Activated naive CD4-positive, alpha-beta T cell treated with anti-CD3 and anti-CD28 coated beads for 36 hours (primary cell): ENCODE results near the gene DNAH2. TPM values are rescaled to one million over a fixed set of nuclear protein-coding genes. Genes with fewer than 3 reads are reported as not detected.

ENCODE experiments used
- CTCF ChIA-PET: fragments of 350-600 bp; sonication (Branson Sonifier 250); formaldehyde crosslinking; loops from one replicate; lab custom pipeline; 2021; ENCODE audit warnings: antibody characterized with exemption; lab: Charles Lee
- DNase-seq: peaks from one replicate; pipeline ENCODE4 v3.0.0-alpha.2; 2020
- H3K27ac Mint-ChIP-seq: one replicate; pipeline ENCODE4 v1.8.0; 2021; ENCODE audit warnings: mild to moderate bottlenecking, mixed read lengths
- H3K27me3 Mint-ChIP-seq: one replicate; pipeline ENCODE4 v1.8.0; 2021; ENCODE audit warnings: low read depth, mixed read lengths
- H3K36me3 Mint-ChIP-seq: one replicate; pipeline ENCODE4 v1.8.0; 2021; ENCODE audit warnings: low read depth, mixed read lengths
- H3K4me1 Mint-ChIP-seq: one replicate; pipeline ENCODE4 v1.8.0; 2021; ENCODE audit warnings: low read depth, mixed read lengths
- H3K4me3 Mint-ChIP-seq: one replicate; pipeline ENCODE4 v1.8.0; 2021; ENCODE audit warnings: mild to moderate bottlenecking, moderate library complexity, mixed read lengths
- H3K9me3 Mint-ChIP-seq: one replicate; pipeline ENCODE4 v1.8.0; 2021; ENCODE audit warnings: mixed read lengths
- intact Hi-C: fragments of 100-400 bp; cut with micrococcal nuclease; formaldehyde crosslinking; loops from one replicate; pipeline ENCODE4 v1.15.1; 2023
- total RNA-seq, 2 experiments: library from RNA; stranded (reverse); gene quantifications; one replicate each; pipeline ENCODE4 v1.2.3, GENCODE V29; 2021

DNAH2 gene
- total RNA-seq, 2 experiments from 2014 or later: not detected

GRCh38 chr17:7767405-7768021 is 50.0 kb downstream of the DNAH2 start:
- Mint-ChIP-seq H3K36me3 (no peaks in the 10 kb centered on the region), H3K9me3 (no peaks in the 10 kb centered on the region), H3K27ac (no peak overlapping the region), H3K4me3 (no peak overlapping the region), H3K4me1 (no peaks in the 10 kb centered on the region), H3K27me3 (no peaks in the 10 kb centered on the region)
- intact Hi-C loops: no loop called here
- no peak for DNase-seq
- CTCF ChIA-PET: interaction anchor here (0.6 kb wide), 1 partner anchor 47 kb away, joined by 3 read pairs; no protein-coding TSS in a partner anchor

DNA sequence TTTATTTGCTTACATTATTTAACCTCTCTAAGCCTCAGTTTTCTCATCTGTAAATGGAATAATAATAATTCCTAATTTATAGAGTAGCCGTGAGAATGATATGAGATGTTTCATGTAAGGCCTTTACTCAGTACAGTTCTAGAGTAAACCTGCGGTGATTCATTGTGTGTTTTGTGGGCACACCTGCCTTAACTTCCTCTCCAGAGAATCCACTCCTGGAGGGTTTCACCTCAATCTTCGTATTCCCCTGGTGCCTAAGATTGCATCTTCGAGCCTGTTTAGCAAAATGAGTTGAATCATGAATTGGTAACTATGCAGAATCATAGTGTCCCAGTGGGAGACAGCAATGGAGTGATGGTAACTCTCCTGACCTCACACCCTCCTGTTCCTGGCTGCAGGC is 52.3 kb downstream of the DNAH2 start:
- no peaks in the 10 kb centered on the region for H3K27me3 Mint-ChIP-seq
- CTCF ChIA-PET: interaction anchor here (1.2 kb wide), 1 partner anchor 27 kb away, joined by 3 read pairs; no protein-coding TSS in a partner anchor
- no peaks in the 10 kb centered on the region for H3K36me3 Mint-ChIP-seq
- H3K27ac Mint-ChIP-seq: no peak overlapping the region
- H3K4me3 Mint-ChIP-seq: no peak overlapping the region
- no peaks in the 10 kb centered on the region for H3K9me3 Mint-ChIP-seq
- no peaks in the 10 kb centered on the region for H3K4me1 Mint-ChIP-seq
- intact Hi-C loops: no loop called here
- no peak for DNase-seq

DNA sequence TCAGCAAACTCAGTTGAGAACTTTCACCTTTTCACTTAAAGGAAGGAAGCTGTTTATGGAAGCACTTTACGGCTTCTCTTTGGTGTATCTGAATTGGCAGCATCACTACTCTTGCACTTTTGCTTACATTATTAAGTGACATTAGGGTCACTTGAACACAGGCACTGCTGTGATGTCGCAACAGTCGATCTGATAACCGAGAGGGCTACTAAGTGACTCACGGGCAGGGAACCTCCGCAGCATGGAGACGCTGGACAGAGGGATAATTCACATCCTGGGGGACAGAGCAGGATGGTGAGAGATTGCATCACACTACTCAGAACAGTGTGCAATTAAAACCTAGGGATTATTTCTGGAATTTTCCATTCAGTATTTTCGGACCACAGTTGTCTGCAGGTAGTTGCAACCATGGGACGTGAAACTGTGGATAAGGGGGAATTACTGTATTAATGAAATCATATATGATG is 56.5 kb downstream of the DNAH2 start:
- H3K27me3 Mint-ChIP-seq: no peaks in the 10 kb centered on the region
- no peaks in the 10 kb centered on the region for H3K4me1 Mint-ChIP-seq
- DNase-seq: no peak
- no peak overlapping the region for H3K27ac Mint-ChIP-seq
- H3K36me3 Mint-ChIP-seq: no peaks in the 10 kb centered on the region
- intact Hi-C loops: no loop called here
- CTCF ChIA-PET: no interaction called here
- H3K4me3 Mint-ChIP-seq: no peak overlapping the region
- H3K9me3 Mint-ChIP-seq: no peaks in the 10 kb centered on the region

GRCh38 chr17:7775051-7775450 is 57.5 kb downstream of the DNAH2 start:
- H3K27ac Mint-ChIP-seq: no peak overlapping the region
- DNase-seq: no peak
- no peaks in the 10 kb centered on the region for H3K27me3 Mint-ChIP-seq
- H3K9me3 Mint-ChIP-seq: no peaks in the 10 kb centered on the region
- CTCF ChIA-PET: no interaction called here
- H3K36me3 Mint-ChIP-seq: no peaks in the 10 kb centered on the region
- H3K4me3 Mint-ChIP-seq: no peak overlapping the region
- intact Hi-C loops: no loop called here
- no peaks in the 10 kb centered on the region for H3K4me1 Mint-ChIP-seq

- H3K27ac Mint-ChIP-seq: no peak overlapping the region
- intact Hi-C loops: no loop called here
- H3K4me3 Mint-ChIP-seq: no peak overlapping the region
- H3K4me1 Mint-ChIP-seq: no peaks in the 10 kb centered on the region
- no peaks in the 10 kb centered on the region for H3K9me3 Mint-ChIP-seq
- H3K36me3 Mint-ChIP-seq: no peaks in the 10 kb centered on the region
- DNase-seq: no peak
- CTCF ChIA-PET: no interaction called here
- no peaks in the 10 kb centered on the region for H3K27me3 Mint-ChIP-seq
Measured at GRCh38 chr17:7777017-7777416, 59.5 kb downstream of the DNAH2 start.

DNA sequence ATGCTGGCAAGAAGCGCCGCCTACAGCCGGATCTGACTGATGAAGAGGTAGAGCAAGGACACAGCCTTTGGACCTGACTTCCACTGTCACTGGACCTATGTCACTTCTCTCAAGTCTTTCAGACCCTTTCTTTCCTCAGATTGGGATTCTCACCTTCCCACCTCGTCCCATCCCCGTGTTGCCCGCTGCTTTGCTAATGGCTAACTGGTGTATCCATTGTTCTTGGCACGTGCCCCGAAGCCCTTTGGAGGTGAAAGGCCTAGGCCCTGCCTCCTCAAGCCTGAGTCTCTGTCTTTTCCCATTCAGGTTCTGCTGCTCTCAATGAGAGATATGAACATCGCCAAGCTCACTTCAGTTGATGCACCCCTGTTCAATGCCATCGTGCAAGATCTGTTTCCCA is 63.2 kb downstream of the DNAH2 start:
- intact Hi-C loops: no loop called here
- Mint-ChIP-seq H3K4me1 (no peaks in the 10 kb centered on the region), H3K36me3 (no peaks in the 10 kb centered on the region), H3K9me3 (no peaks in the 10 kb centered on the region), H3K27ac (no peak overlapping the region), H3K4me3 (no peak overlapping the region), H3K27me3 (peaks cover 2% of the 10 kb centered on the region)
- CTCF ChIA-PET: no interaction called here
- no peak for DNase-seq

- Mint-ChIP-seq H3K27me3 (peaks cover 2% of the 10 kb centered on the region), H3K36me3 (no peaks in the 10 kb centered on the region), H3K4me3 (no peak overlapping the region), H3K4me1 (no peaks in the 10 kb centered on the region), H3K9me3 (no peaks in the 10 kb centered on the region), H3K27ac (no peak overlapping the region)
- no peak for DNase-seq
- intact Hi-C loops: no loop called here
- CTCF ChIA-PET: interaction anchor here (1.2 kb wide), 1 partner anchor 101 kb away, joined by 6 read pairs; no protein-coding TSS in a partner anchor
Measured at GRCh38 chr17:7781429-7781828, 63.9 kb downstream of the DNAH2 start.

- DNase-seq: no peak
- Mint-ChIP-seq H3K27me3 (peaks cover 2% of the 10 kb centered on the region), H3K4me3 (no peak overlapping the region), H3K4me1 (no peaks in the 10 kb centered on the region), H3K27ac (no peak overlapping the region), H3K9me3 (no peaks in the 10 kb centered on the region), H3K36me3 (no peaks in the 10 kb centered on the region)
- CTCF ChIA-PET: interaction anchor here (1.2 kb wide), 1 partner anchor 102 kb away, joined by 6 read pairs; no protein-coding TSS in a partner anchor
- intact Hi-C loops: no loop called here
Measured at GRCh38 chr17:7782240-7782639, 64.7 kb downstream of the DNAH2 start.

GRCh38 chr17:7786866-7787265 is 69.3 kb downstream of the DNAH2 start:
- DNase-seq: no peak
- CTCF ChIA-PET: no interaction called here
- H3K4me1 Mint-ChIP-seq: no peaks in the 10 kb centered on the region
- H3K36me3 Mint-ChIP-seq: no peaks in the 10 kb centered on the region
- no peak overlapping the region for H3K4me3 Mint-ChIP-seq
- intact Hi-C loops: no loop called here
- peaks cover 2% of the 10 kb centered on the region for H3K27me3 Mint-ChIP-seq
- H3K9me3 Mint-ChIP-seq: no peaks in the 10 kb centered on the region
- H3K27ac Mint-ChIP-seq: no peak overlapping the region

DNA sequence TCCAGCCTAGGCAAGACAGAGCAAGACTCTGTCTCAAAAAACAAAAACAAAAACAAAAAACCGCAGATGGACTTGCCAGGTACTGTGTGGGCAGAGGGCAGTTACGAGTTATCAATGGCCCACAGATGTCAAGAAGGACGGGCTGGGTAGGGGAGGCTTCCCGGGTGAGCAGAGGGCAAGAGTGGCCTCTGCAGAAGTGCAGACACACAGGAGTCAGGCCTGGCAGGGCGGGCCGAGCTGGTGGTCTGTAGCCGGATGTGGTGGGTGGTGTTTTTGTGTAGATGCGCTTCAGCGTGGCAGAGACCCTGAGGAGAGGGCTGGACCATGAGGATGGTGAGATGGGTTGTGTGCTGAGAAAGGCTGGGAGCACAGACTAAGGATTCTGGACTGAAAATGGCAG is 71.6 kb downstream of the DNAH2 start:
- no peak for DNase-seq
- H3K9me3 Mint-ChIP-seq: no peaks in the 10 kb centered on the region
- H3K27ac Mint-ChIP-seq: no peak overlapping the region
- intact Hi-C loops: no loop called here
- no peaks in the 10 kb centered on the region for H3K27me3 Mint-ChIP-seq
- CTCF ChIA-PET: interaction anchor here (0.6 kb wide), 1 partner anchor 178 kb away, joined by 3 read pairs; no protein-coding TSS in a partner anchor
- H3K36me3 Mint-ChIP-seq: no peaks in the 10 kb centered on the region
- no peaks in the 10 kb centered on the region for H3K4me1 Mint-ChIP-seq
- no peak overlapping the region for H3K4me3 Mint-ChIP-seq

- no peak for DNase-seq
- intact Hi-C loops: no loop called here
- CTCF ChIA-PET: interaction anchor here (1.2 kb wide), 1 partner anchor 27 kb away, joined by 3 read pairs; no protein-coding TSS in a partner anchor
- no peak overlapping the region for H3K4me3 Mint-ChIP-seq
- H3K36me3 Mint-ChIP-seq: no peaks in the 10 kb centered on the region
- no peaks in the 10 kb centered on the region for H3K9me3 Mint-ChIP-seq
- no peak overlapping the region for H3K27ac Mint-ChIP-seq
- H3K27me3 Mint-ChIP-seq: no peaks in the 10 kb centered on the region
- no peaks in the 10 kb centered on the region for H3K4me1 Mint-ChIP-seq
Measured at GRCh38 chr17:7790150-7790549, 72.6 kb downstream of the DNAH2 start.

DNA sequence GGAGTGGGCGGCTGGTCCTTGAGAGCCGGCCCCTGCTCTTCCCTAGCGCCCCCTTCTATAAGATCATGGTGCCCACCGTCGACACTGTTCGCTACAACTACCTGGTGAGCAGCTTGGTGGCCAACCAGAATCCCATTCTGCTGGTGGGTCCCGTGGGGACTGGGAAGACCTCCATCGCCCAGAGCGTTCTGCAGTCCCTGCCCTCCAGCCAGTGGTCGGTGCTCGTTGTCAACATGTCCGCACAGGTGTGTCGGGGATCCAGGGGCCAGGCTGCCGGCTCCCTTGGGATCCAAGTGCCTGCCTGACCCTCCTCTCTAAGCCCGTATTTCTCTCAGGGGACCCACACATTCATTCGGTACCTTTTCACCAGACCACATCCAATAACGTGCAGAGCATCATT is 75.1 kb downstream of the DNAH2 start:
- Mint-ChIP-seq H3K27ac (no peak overlapping the region), H3K27me3 (no peaks in the 10 kb centered on the region), H3K9me3 (no peaks in the 10 kb centered on the region), H3K4me1 (no peaks in the 10 kb centered on the region), H3K4me3 (no peak overlapping the region), H3K36me3 (no peaks in the 10 kb centered on the region)
- CTCF ChIA-PET: no interaction called here
- intact Hi-C loops: no loop called here
- no peak for DNase-seq

DNA sequence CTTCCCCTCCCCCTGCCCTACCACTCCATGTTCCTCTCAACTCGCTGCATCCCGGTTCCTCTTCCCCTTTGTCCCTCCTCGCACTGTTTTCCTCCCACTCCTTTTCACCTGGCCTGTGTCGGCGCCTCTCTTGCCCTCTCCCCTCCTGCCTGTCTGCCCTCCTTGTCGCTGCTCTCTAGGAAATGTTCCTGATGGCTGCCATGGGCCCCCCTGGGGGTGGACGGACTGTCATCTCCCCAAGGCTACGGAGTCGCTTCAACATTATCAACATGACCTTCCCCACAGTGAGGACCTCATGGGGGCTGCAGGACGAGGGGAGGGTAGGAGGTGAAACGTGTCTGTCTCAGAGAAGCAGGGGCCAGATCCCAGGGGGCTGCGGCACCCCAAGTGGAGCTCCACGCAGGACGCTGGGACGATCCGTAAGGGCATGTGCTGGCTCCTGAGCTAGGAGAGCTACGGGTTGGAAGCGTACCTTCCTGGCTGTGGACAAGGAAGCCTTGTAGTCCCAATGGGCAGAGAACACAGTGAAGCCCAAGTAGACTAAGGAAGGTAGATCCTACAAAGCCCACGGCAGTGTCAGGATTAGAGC is 76.6 kb downstream of the DNAH2 start:
- H3K36me3 Mint-ChIP-seq: no peaks in the 10 kb centered on the region
- no peak overlapping the region for H3K4me3 Mint-ChIP-seq
- H3K9me3 Mint-ChIP-seq: no peaks in the 10 kb centered on the region
- intact Hi-C loops: no loop called here
- no peaks in the 10 kb centered on the region for H3K4me1 Mint-ChIP-seq
- no peaks in the 10 kb centered on the region for H3K27me3 Mint-ChIP-seq
- H3K27ac Mint-ChIP-seq: no peak overlapping the region
- no peak for DNase-seq
- CTCF ChIA-PET: no interaction called here
